ENCODE data around the gene NEK1. TPM values are rescaled to one million over a fixed set of nuclear protein-coding genes. Genes with fewer than 3 reads are reported as not detected.

NEK1 gene, protein sequence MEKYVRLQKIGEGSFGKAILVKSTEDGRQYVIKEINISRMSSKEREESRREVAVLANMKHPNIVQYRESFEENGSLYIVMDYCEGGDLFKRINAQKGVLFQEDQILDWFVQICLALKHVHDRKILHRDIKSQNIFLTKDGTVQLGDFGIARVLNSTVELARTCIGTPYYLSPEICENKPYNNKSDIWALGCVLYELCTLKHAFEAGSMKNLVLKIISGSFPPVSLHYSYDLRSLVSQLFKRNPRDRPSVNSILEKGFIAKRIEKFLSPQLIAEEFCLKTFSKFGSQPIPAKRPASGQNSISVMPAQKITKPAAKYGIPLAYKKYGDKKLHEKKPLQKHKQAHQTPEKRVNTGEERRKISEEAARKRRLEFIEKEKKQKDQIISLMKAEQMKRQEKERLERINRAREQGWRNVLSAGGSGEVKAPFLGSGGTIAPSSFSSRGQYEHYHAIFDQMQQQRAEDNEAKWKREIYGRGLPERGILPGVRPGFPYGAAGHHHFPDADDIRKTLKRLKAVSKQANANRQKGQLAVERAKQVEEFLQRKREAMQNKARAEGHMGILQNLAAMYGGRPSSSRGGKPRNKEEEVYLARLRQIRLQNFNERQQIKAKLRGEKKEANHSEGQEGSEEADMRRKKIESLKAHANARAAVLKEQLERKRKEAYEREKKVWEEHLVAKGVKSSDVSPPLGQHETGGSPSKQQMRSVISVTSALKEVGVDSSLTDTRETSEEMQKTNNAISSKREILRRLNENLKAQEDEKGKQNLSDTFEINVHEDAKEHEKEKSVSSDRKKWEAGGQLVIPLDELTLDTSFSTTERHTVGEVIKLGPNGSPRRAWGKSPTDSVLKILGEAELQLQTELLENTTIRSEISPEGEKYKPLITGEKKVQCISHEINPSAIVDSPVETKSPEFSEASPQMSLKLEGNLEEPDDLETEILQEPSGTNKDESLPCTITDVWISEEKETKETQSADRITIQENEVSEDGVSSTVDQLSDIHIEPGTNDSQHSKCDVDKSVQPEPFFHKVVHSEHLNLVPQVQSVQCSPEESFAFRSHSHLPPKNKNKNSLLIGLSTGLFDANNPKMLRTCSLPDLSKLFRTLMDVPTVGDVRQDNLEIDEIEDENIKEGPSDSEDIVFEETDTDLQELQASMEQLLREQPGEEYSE (N-terminal part only)
- 10.7 and 11.0 TPM in 2 replicates for total RNA-seq

DNA sequence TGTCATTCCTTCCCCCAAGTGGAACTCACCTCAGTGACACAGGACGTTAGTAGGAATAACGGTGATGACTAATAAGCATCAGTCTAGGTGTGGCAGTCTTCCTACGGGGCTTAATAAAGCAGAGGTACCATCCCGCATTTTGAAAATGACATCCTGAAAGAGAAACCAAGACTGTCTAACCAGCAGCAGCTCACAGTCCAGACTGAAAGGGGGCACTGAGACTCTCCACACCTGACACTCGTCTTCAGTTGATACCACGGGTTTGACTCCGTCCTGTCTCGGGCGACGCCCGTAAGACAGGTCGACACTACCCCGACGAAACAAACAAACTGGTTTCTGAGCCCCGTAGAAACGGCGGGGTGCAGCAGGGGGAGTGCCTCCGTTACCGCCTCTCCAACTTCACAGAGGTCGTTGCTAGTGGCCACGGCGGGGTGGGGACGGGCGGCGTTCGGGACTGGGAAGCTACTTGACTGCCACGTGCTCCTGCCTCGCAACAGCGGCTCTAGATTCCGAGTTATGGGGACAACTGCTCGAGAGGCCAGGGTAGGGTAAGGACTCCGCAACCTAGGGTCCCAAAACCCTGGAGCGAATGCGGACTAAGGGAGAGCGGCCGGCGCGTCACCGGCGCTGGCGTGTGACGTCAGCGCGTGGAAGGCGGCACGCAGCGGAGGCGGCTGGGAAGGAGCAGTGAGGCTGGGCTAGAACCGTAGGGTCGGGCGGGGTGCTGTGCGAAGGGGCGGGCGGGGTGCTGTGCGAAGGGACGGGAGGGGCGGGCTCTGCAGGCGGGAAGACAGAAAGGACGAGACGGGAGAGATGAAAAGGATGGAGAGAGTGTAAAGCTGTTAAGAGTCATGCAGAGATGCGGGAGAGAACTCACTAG is at the start of gene NEK1:
Gene NEK1, minus strand, starts transcription at position 593 of the 880 bp plus-strand sequence. CDS start 9,953 bp downstream, outside the sequence.

DNA sequence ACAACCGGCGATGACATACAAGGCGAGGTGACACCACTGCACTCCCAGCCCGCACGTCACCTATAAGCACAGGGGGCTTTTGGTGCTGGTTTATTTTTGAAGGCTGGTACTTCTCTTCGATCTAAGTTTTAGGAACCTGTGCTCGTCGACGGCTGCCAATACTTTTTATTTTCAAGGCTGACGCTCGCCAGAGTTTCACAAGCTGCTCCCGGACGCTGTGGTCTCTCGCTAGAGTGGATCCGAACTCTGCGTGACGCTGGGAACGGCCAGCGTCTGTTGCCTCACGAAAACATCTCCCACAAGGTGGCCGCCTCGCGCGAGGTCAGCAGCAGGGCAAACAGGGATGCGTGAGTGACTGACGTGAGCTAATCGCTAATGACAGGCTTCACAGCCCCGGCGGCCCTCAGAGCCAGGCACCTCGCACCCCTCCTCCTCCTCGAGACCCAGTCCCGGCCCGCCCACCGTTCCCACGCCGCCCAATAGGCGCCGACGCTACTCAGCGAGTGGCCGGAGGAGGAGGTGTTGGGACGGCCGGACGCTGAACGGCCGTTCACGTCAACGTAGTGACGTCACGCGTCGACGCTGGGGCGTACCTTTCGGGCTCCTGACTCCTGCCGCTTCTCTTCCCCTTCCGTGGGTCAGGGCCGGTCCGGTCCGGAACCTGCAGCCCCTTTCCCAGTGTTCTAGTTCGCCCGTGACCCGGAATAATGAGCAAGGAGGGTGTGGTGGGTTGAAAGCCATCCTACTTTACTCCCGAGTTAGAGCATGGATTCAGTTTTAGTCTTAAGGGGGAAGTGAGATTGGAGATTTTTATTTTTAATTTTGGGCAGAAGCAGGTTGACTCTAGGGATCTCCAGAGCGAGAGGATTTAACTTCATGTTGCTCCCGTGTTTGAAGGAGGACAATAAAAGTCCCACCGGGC is 7.8 kb upstream of the NEK1 start, which contains the start of gene CLCN3:
Gene CLCN3, plus strand, starts transcription at position 621 of the 922 bp plus-strand sequence. CDS start 15,351 bp downstream, outside the sequence.

Other genes with a start within 250 kb of the NEK1 start
- 51.0 and 57.3 TPM in 2 replicates for gene CLCN3, start 8.0 kb upstream of the NEK1 start, total RNA-seq
- 24.0 and 33.5 TPM in 2 replicates for gene HPF1, start 145.4 kb upstream of the NEK1 start, total RNA-seq

All from regular cardiac myocyte (primary cell).